GM19395 (cell line): ENCODE results near the gene MBNL3.
A peak's percentile ranks its signal among the peaks of the same experiment; 100 is the strongest.

Source experiments
- ATAC-seq: cut with Tn5 transposase; IDR thresholded peaks from one replicate; pipeline ENCODE4 v1.9.1; 2021; ENCODE audit warnings: mild to moderate bottlenecking, moderate library complexity; ENCODE audit not compliant: unreplicated experiment

Gene MBNL3

GRCh38 chrX:132488819-132489577 is at the start of gene MBNL3:
TSS of gene MBNL3 (minus strand) at chrX:132489038. CDS start at chrX:132439611, 49,427 bp downstream.
- ATAC-seq = peak; percentile 50

GRCh38 chrX:132533409-132533808 is 44.6 kb upstream of the MBNL3 start:
- ATAC-seq = no peak

GRCh38 chrX:132532913-132533312 is 44.1 kb upstream of the MBNL3 start:
- ATAC-seq = no peak

GRCh38 chrX:132532097-132532496 is 43.3 kb upstream of the MBNL3 start:
- ATAC-seq = no peak

- no peak for ATAC-seq
Measured at GRCh38 chrX:132520792-132521191, 32.0 kb upstream of the MBNL3 start.

- no peak for ATAC-seq
Measured at GRCh38 chrX:132520213-132520612, 31.4 kb upstream of the MBNL3 start.

GRCh38 chrX:132518401-132518800 is 29.6 kb upstream of the MBNL3 start:
- ATAC-seq = no peak

- no peak for ATAC-seq
Measured at GRCh38 chrX:132508834-132509233, 20.0 kb upstream of the MBNL3 start.

GRCh38 chrX:132505116-132505515 is 16.3 kb upstream of the MBNL3 start:
- no peak for ATAC-seq

- no peak for ATAC-seq
Measured at GRCh38 chrX:132504417-132504816, 15.6 kb upstream of the MBNL3 start.

GRCh38 chrX:132501606-132502005 is 12.8 kb upstream of the MBNL3 start:
- ATAC-seq = no peak

GRCh38 chrX:132497432-132497831 is 8.6 kb upstream of the MBNL3 start:
- no peak for ATAC-seq

- ATAC-seq = no peak
Measured at GRCh38 chrX:132493095-132493494, 4.3 kb upstream of the MBNL3 start.

GRCh38 chrX:132491191-132491590 is 2.4 kb upstream of the MBNL3 start:
- peak; percentile 47 for ATAC-seq

GRCh38 chrX:132489578-132490419 is 961 bp upstream of the MBNL3 start:
- peak; percentile 39 for ATAC-seq

GRCh38 chrX:132488180-132488705 is 595 bp downstream of the MBNL3 start:
- ATAC-seq = peak; percentile 19

GRCh38 chrX:132486599-132487178 is 2.1 kb downstream of the MBNL3 start:
- no peak for ATAC-seq

- no peak for ATAC-seq
Measured at GRCh38 chrX:132483951-132484350, 4.9 kb downstream of the MBNL3 start.

- no peak for ATAC-seq
Measured at GRCh38 chrX:132483488-132483887, 5.3 kb downstream of the MBNL3 start.

GRCh38 chrX:132482632-132483031 is 6.2 kb downstream of the MBNL3 start:
- no peak for ATAC-seq

GRCh38 chrX:132481449-132481848 is 7.4 kb downstream of the MBNL3 start:
- ATAC-seq = no peak
